ENCODE data around the gene PDGFRA.

DNA sequence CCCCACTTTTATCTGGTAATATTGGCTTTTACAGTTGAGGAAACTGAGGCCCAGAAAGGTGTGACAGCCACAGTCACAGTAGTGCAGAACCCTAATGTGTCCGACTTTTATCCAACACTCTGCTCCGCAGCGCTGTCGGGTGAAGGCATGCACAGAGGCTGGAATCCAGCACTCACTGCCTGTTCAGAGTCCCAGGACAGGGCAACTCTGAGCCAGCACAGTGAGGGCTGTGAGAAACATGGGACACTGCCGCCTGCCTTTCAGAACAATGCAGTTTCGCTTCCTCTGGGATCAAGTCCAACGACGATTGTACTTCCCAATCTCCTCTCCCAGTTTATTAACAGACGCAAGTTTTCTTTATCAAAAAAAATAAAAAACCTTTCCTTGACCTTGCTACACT, 41.9 kb upstream of the PDGFRA start:
- TF ChIP-seq, protein P1, sequence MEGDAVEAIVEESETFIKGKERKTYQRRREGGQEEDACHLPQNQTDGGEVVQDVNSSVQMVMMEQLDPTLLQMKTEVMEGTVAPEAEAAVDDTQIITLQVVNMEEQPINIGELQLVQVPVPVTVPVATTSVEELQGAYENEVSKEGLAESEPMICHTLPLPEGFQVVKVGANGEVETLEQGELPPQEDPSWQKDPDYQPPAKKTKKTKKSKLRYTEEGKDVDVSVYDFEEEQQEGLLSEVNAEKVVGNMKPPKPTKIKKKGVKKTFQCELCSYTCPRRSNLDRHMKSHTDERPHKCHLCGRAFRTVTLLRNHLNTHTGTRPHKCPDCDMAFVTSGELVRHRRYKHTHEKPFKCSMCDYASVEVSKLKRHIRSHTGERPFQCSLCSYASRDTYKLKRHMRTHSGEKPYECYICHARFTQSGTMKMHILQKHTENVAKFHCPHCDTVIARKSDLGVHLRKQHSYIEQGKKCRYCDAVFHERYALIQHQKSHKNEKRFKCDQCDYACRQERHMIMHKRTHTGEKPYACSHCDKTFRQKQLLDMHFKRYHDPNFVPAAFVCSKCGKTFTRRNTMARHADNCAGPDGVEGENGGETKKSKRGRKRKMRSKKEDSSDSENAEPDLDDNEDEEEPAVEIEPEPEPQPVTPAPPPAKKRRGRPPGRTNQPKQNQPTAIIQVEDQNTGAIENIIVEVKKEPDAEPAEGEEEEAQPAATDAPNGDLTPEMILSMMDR (IDR thresholded peaks at IDR 0.05) = no peak
- TF ChIP-seq POLR2A (IDR thresholded peaks at IDR 0.05) = no peak
- TF ChIP-seq POLR2AphosphoS5 (IDR thresholded peaks at IDR 0.05) = no peak
